Nephron progenitor cell (in vitro differentiated cells): ENCODE measurements around the gene SLC25A19.

Source experiments
- DNase-seq: peaks from one replicate; pipeline ENCODE4 v3.0.0; 2021
- H3K27ac Mint-ChIP-seq: 2 replicates; pipeline ENCODE4 v1.8.0; 2021; ENCODE audit warnings: mild to moderate bottlenecking, moderate library complexity, mixed read lengths
- H3K27me3 Mint-ChIP-seq: 2 replicates; pipeline ENCODE4 v1.8.0; 2021; ENCODE audit warnings: mild to moderate bottlenecking, low read depth, mixed read lengths; ENCODE audit not compliant: poor library complexity
- H3K36me3 Mint-ChIP-seq: 2 replicates; pipeline ENCODE4 v1.8.0; 2021; ENCODE audit warnings: low read depth, mixed read lengths
- H3K4me1 Mint-ChIP-seq: 2 replicates; pipeline ENCODE4 v1.8.0; 2021; ENCODE audit warnings: mixed read lengths
- H3K4me3 Mint-ChIP-seq: 2 replicates; pipeline ENCODE4 v1.8.0; 2021; ENCODE audit warnings: mild to moderate bottlenecking, moderate library complexity, mixed read lengths
- H3K9me3 Mint-ChIP-seq: 2 replicates; pipeline ENCODE4 v1.8.0; 2021; ENCODE audit warnings: mild to moderate bottlenecking, moderate library complexity, mixed read lengths
- CTCF ChIP-seq: fragments of 200-600 bp; sonication (generic); IDR thresholded peaks from 2 replicates; pipeline ENCODE4 v1.5.0; 2021; ENCODE audit warnings: antibody characterized with exemption

Gene SLC25A19

GRCh38 chr17:75313941-75314551, 24.8 kb upstream of the SLC25A19 start:
- Mint-ChIP-seq H3K4me3 (no peak overlapping the region), H3K4me1 (peaks cover 6% of the 10 kb centered on the region), H3K9me3 (no peaks in the 10 kb centered on the region), H3K27ac (no peak overlapping the region), H3K36me3 (peaks cover 5% of the 10 kb centered on the region), H3K27me3 (no peaks in the 10 kb centered on the region)
- DNase-seq, result no peak
- no peak for TF ChIP-seq CTCF

GRCh38 chr17:75308732-75309629, 19.7 kb upstream of the SLC25A19 start:
- no peak for DNase-seq
- H3K9me3 Mint-ChIP-seq, result no peaks in the 10 kb centered on the region
- H3K36me3 Mint-ChIP-seq, result no peaks in the 10 kb centered on the region
- H3K4me1 Mint-ChIP-seq, result peaks cover 14% of the 10 kb centered on the region
- peak overlapping the region; percentile 97 for H3K27ac Mint-ChIP-seq
- peaks cover 7% of the 10 kb centered on the region for H3K27me3 Mint-ChIP-seq
- no peak for TF ChIP-seq CTCF
- H3K4me3 Mint-ChIP-seq, result no peak overlapping the region

- Mint-ChIP-seq H3K4me3 (no peak overlapping the region), H3K36me3 (no peaks in the 10 kb centered on the region), H3K27me3 (peaks cover 7% of the 10 kb centered on the region), H3K27ac (peak overlapping the region; percentile 97), H3K4me1 (peaks cover 14% of the 10 kb centered on the region), H3K9me3 (no peaks in the 10 kb centered on the region)
- DNase-seq, result no peak
- no peak for TF ChIP-seq CTCF
Measured at GRCh38 chr17:75307957-75308731, 18.9 kb upstream of the SLC25A19 start.

- H3K4me3 Mint-ChIP-seq, result no peak overlapping the region
- no peak for TF ChIP-seq CTCF
Measured at GRCh38 chr17:75301502-75302206, 12.4 kb upstream of the SLC25A19 start.

GRCh38 chr17:75301049-75301448, 11.8 kb upstream of the SLC25A19 start:
- Mint-ChIP-seq H3K27me3 (peaks cover 9% of the 10 kb centered on the region), H3K4me1 (no peaks in the 10 kb centered on the region), H3K36me3 (no peaks in the 10 kb centered on the region), H3K4me3 (no peak overlapping the region), H3K27ac (no peak overlapping the region), H3K9me3 (no peaks in the 10 kb centered on the region)
- TF ChIP-seq CTCF, result no peak
- DNase-seq, result no peak

More at GRCh38 chr17:75301502-75302206, 12.4 kb upstream of the SLC25A19 start:
- Mint-ChIP-seq H3K4me1 (no peaks in the 10 kb centered on the region), H3K36me3 (no peaks in the 10 kb centered on the region), H3K9me3 (no peaks in the 10 kb centered on the region), H3K27ac (no peak overlapping the region), H3K27me3 (peaks cover 10% of the 10 kb centered on the region)
- no peak for DNase-seq
